ENCODE data around the gene TDP2. TPM values are rescaled to one million over a fixed set of nuclear protein-coding genes. Genes with fewer than 3 reads are reported as not detected.

Gene TDP2
- total and polyA plus RNA-seq, 2 donors (not counting 3 experiments of a cell fraction or from before 2014, with no cell fraction given): 13.7 to 39.2 TPM

- H3K4me3 ChIP-seq (replicated peaks in 1 of 3; ENCODE audit: insufficient read depth in 1 of 3, low read depth in 1 of 3, low read length in 3 of 3): no peak overlapping the region
- no TSS peak for BruUV-seq (replicated peaks)
- H2AFZ ChIP-seq (ENCODE audit: low read depth, low read length): no peak overlapping the region
- no peaks in the 10 kb centered on the region for H3K9me1 ChIP-seq (replicated peaks; ENCODE audit: control insufficient read depth, extremely low read depth, insufficient read depth, low read length)
- peaks cover 4 to 8% of the 10 kb centered on the region in 2 experiments for H3K36me3 ChIP-seq (ENCODE audit: control insufficient read depth in 2 of 2, extremely low read depth in 1 of 2, insufficient read depth in 2 of 2, low read length in 2 of 2)
- no peaks in the 10 kb centered on the region for H3K9me3 ChIP-seq (replicated peaks; ENCODE audit: control insufficient read depth, insufficient read depth, low read length)
- ChIA-PET POLR2A (interaction anchor here (0.6 kb wide), 1 partner anchor 12 kb away, joined by 5 read pairs; no protein-coding TSS in a partner anchor), CTCF (interaction anchor here (1.1 kb wide), 1 partner anchor 83 kb away, joined by 4 read pairs; no protein-coding TSS in a partner anchor)
- dilution Hi-C loops (cut with MboI; ENCODE audit: extremely low pct_ligation_motif_present, low sequenced_read_pairs) (no loop called here), intact Hi-C loops (cut with micrococcal nuclease) (no loop called here)
- DNase-seq (ENCODE audit: low read depth, low spot score) (no peak), FAIRE-seq (no peak)
- TF ChIP-seq FOS (IDR thresholded peaks at IDR 0.05; ENCODE audit: borderline replicate concordance, insufficient read depth, low read length) (no peak), POLR2A (IDR thresholded peaks at IDR 0.05; ENCODE audit: low read depth, low read length) (no peak), MAX (IDR thresholded peaks at IDR 0.05; ENCODE audit: insufficient read depth, insufficient read length) (no peak), POLR2AphosphoS5 (IDR thresholded peaks at IDR 0.05; ENCODE audit: insufficient read depth, low read depth, low read length) (no peak), EZH2 (IDR thresholded peaks at IDR 0.05; ENCODE audit: borderline replicate concordance, low read depth, low read length, severe bottlenecking) (no peak), MYC (IDR thresholded peaks at IDR 0.05; ENCODE audit: low read depth, low read length) (no peak), JUN (IDR thresholded peaks at IDR 0.05; ENCODE audit: borderline replicate concordance, insufficient read depth, insufficient read length, low read depth) (no peak), GATA2 (IDR thresholded peaks at IDR 0.05; ENCODE audit: insufficient read depth, insufficient read length, low read depth, low read length) (no peak)
- TF ChIP-seq, protein P1, sequence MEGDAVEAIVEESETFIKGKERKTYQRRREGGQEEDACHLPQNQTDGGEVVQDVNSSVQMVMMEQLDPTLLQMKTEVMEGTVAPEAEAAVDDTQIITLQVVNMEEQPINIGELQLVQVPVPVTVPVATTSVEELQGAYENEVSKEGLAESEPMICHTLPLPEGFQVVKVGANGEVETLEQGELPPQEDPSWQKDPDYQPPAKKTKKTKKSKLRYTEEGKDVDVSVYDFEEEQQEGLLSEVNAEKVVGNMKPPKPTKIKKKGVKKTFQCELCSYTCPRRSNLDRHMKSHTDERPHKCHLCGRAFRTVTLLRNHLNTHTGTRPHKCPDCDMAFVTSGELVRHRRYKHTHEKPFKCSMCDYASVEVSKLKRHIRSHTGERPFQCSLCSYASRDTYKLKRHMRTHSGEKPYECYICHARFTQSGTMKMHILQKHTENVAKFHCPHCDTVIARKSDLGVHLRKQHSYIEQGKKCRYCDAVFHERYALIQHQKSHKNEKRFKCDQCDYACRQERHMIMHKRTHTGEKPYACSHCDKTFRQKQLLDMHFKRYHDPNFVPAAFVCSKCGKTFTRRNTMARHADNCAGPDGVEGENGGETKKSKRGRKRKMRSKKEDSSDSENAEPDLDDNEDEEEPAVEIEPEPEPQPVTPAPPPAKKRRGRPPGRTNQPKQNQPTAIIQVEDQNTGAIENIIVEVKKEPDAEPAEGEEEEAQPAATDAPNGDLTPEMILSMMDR (IDR thresholded peaks at IDR 0.05; ENCODE audit: extremely low read depth in 1 of 2, insufficient read depth in 1 of 2, low read depth in 1 of 2, low read length in 2 of 2): no peak
- H3K27me3 ChIP-seq (ENCODE audit: control insufficient read depth in 2 of 2, insufficient read depth in 2 of 2, low read length in 2 of 2): no peaks in the 10 kb centered on the region
- H3K9ac ChIP-seq (replicated peaks; ENCODE audit: extremely low read depth, insufficient read depth, low read length): no peak overlapping the region
- H3K4me2 ChIP-seq (ENCODE audit: insufficient read depth, low read length): no peak overlapping the region
- no peaks in the 10 kb centered on the region for H4K20me1 ChIP-seq (replicated peaks; ENCODE audit: control insufficient read depth, extremely low read depth, insufficient read depth, low read length)
- peaks cover 23% of the 10 kb centered on the region for H3K79me2 ChIP-seq (ENCODE audit: control insufficient read depth, insufficient read depth, low read length)
- peaks cover 13% of the 10 kb centered on the region for H3K4me1 ChIP-seq (ENCODE audit: control insufficient read depth, extremely low read depth, insufficient read depth, low read length)
- H3K27ac ChIP-seq (ENCODE audit: insufficient read depth, low read depth, low read length): no peak overlapping the region
These were observed 2.4 kb downstream of the TDP2 start for GRCh38 chr6:24664046-24664987.
